ENCODE measurements around the gene VIL1. TPM values are rescaled to one million over a fixed set of nuclear protein-coding genes. Genes with fewer than 3 reads are reported as not detected.

VIL1 gene
- total RNA-seq, 1 experiment from 2014 or later, result 0.49 TPM

GRCh38 chr2:218421027-218421426 is 2.1 kb downstream of the VIL1 start:
- H3K27ac ChIP-seq (ENCODE audit: low read depth, low read length), result no peak overlapping the region
- no peak overlapping the region for H3K9ac ChIP-seq (ENCODE audit: low read length)
- TF ChIP-seq CTCF (IDR thresholded peaks at IDR 0.05 in 2 of 3, conservative IDR thresholded peaks at IDR 0.05 in 1 of 3; ENCODE audit: borderline replicate concordance in 1 of 3, insufficient read depth in 1 of 3, low read depth in 2 of 3, low read length in 2 of 3), result no peak
- no peak for TF ChIP-seq ZFX (IDR thresholded peaks at IDR 0.05)
- no peak for TF ChIP-seq FOSL1 (IDR thresholded peaks at IDR 0.05; ENCODE audit: low read depth)
- no peak for TF ChIP-seq CEBPB (IDR thresholded peaks at IDR 0.05; ENCODE audit: low read depth)
- no peak for TF ChIP-seq ELF1 (IDR thresholded peaks at IDR 0.05; ENCODE audit: borderline replicate concordance, low read depth)
- TF ChIP-seq POLR2AphosphoS5 (IDR thresholded peaks at IDR 0.05; ENCODE audit: low read depth, low read length), result no peak
- no peak for TF ChIP-seq JUND (IDR thresholded peaks at IDR 0.05)
- TF ChIP-seq MAX (IDR thresholded peaks at IDR 0.05), result no peak
- no peak for TF ChIP-seq REST (IDR thresholded peaks at IDR 0.05; ENCODE audit: low read depth)
- no peak for TF ChIP-seq EGR1 (IDR thresholded peaks at IDR 0.05; ENCODE audit: low read depth)
- no peak for TF ChIP-seq RAD21 (IDR thresholded peaks at IDR 0.05; ENCODE audit: low read depth)
- TF ChIP-seq, protein P1, sequence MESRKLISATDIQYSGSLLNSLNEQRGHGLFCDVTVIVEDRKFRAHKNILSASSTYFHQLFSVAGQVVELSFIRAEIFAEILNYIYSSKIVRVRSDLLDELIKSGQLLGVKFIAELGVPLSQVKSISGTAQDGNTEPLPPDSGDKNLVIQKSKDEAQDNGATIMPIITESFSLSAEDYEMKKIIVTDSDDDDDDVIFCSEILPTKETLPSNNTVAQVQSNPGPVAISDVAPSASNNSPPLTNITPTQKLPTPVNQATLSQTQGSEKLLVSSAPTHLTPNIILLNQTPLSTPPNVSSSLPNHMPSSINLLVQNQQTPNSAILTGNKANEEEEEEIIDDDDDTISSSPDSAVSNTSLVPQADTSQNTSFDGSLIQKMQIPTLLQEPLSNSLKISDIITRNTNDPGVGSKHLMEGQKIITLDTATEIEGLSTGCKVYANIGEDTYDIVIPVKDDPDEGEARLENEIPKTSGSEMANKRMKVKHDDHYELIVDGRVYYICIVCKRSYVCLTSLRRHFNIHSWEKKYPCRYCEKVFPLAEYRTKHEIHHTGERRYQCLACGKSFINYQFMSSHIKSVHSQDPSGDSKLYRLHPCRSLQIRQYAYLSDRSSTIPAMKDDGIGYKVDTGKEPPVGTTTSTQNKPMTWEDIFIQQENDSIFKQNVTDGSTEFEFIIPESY (IDR thresholded peaks at IDR 0.05; ENCODE audit: extremely low read depth, insufficient replicate concordance, low read length), result no peak
- H3K4me3 ChIP-seq (replicated peaks in 1 of 2; ENCODE audit: low read depth in 1 of 2, low read length in 2 of 2), result no peak overlapping the region
- BruUV-seq (replicated peaks), result no TSS peak
- no peaks in the 10 kb centered on the region for H3K27me3 ChIP-seq (ENCODE audit: insufficient read depth, low read length)
- RAD21 ChIA-PET (ENCODE audit: low non-redundant PET in 1 of 2, low total read pairs in 2 of 2, uncharacterized antibody in 2 of 2, unreplicated experiment in 2 of 2), result no interaction called here
- H4K20me1 ChIP-seq (ENCODE audit: insufficient read depth), result no peaks in the 10 kb centered on the region
- intact Hi-C loops (cut with micrococcal nuclease), result no loop called here
- H3K4me1 ChIP-seq (ENCODE audit: control insufficient read depth in 1 of 2, insufficient read depth in 2 of 2, low read length in 2 of 2), result no peaks in the 10 kb centered on the region
- no peak overlapping the region for H2AFZ ChIP-seq (ENCODE audit: low read depth, low read length, poor library complexity, severe bottlenecking)
- CTCF ChIA-PET, result no interaction called here
- ATAC-seq, result no peak
- POLR2A ChIA-PET, result no interaction called here
- H3K4me2 ChIP-seq (ENCODE audit: low read length), result no peak overlapping the region
- no peaks in the 10 kb centered on the region for H3K36me3 ChIP-seq (ENCODE audit: control insufficient read depth in 1 of 2, insufficient read depth in 2 of 2, low read length in 2 of 2)
- no peaks in the 10 kb centered on the region for H3K9me3 ChIP-seq (ENCODE audit: control insufficient read depth in 1 of 2, insufficient read depth in 1 of 2, low read depth in 1 of 2, low read length in 2 of 2)
- H3K79me2 ChIP-seq (ENCODE audit: insufficient read depth, low read length), result no peaks in the 10 kb centered on the region
- no peak for DNase-seq (ENCODE audit: low read depth, low spot score)
- no peaks in the 10 kb centered on the region for H3K9me2 ChIP-seq (ENCODE audit: insufficient read depth)
